OCI-M1 (cell line): ENCODE data around the gene PDLIM5.
A peak's percentile ranks its signal among the peaks of the same experiment; 100 is the strongest.

Experiments used
- DNase-seq: peaks from one replicate; lab custom pipeline; 2025; lab: John Stamatoyannopoulos, UW

PDLIM5 gene

GRCh38 chr4:94559351-94559806 lies 107.6 kb downstream of the PDLIM5 start:
- DNase-seq, result no peak

- DNase-seq, result no peak
Observed at GRCh38 chr4:94561249-94562024, 109.7 kb downstream of the PDLIM5 start.

GRCh38 chr4:94562285-94562684 lies 110.5 kb downstream of the PDLIM5 start:
- DNase-seq, result no peak

- no peak for DNase-seq
Observed at GRCh38 chr4:94564252-94564651, 112.5 kb downstream of the PDLIM5 start.

- peak; percentile 18 for DNase-seq
Observed at GRCh38 chr4:94566420-94566819, 114.7 kb downstream of the PDLIM5 start.

GRCh38 chr4:94567811-94568210 lies 116.1 kb downstream of the PDLIM5 start:
- peak; percentile 87 for DNase-seq

- no peak for DNase-seq
Observed at GRCh38 chr4:94570558-94570957, 118.8 kb downstream of the PDLIM5 start.

GRCh38 chr4:94571298-94571697 lies 119.6 kb downstream of the PDLIM5 start:
- peak; percentile 36 for DNase-seq

- no peak for DNase-seq
Observed at GRCh38 chr4:94571715-94572114, 120.0 kb downstream of the PDLIM5 start.

GRCh38 chr4:94574050-94574449 lies 122.3 kb downstream of the PDLIM5 start:
- no peak for DNase-seq

GRCh38 chr4:94574616-94575015 lies 122.9 kb downstream of the PDLIM5 start:
- DNase-seq, result no peak

GRCh38 chr4:94575652-94576051 lies 123.9 kb downstream of the PDLIM5 start:
- no peak for DNase-seq

- no peak for DNase-seq
Observed at GRCh38 chr4:94576210-94576609, 124.5 kb downstream of the PDLIM5 start.

GRCh38 chr4:94577136-94577535 lies 125.4 kb downstream of the PDLIM5 start:
- DNase-seq, result no peak

- no peak for DNase-seq
Observed at GRCh38 chr4:94578195-94578594, 126.5 kb downstream of the PDLIM5 start.

- DNase-seq, result no peak
Observed at GRCh38 chr4:94581766-94582165, 130.0 kb downstream of the PDLIM5 start.

GRCh38 chr4:94582517-94582916 lies 130.8 kb downstream of the PDLIM5 start:
- no peak for DNase-seq

GRCh38 chr4:94583914-94584641 lies 132.3 kb downstream of the PDLIM5 start:
- no peak for DNase-seq

GRCh38 chr4:94588896-94589693 lies 137.4 kb downstream of the PDLIM5 start:
- no peak for DNase-seq

GRCh38 chr4:94590493-94590892 lies 138.8 kb downstream of the PDLIM5 start:
- no peak for DNase-seq

- no peak for DNase-seq
Observed at GRCh38 chr4:94591289-94591688, 139.5 kb downstream of the PDLIM5 start.

GRCh38 chr4:94595013-94595412 lies 143.3 kb downstream of the PDLIM5 start:
- DNase-seq, result no peak
